Urothelium cell line (cell line): ENCODE measurements around the gene CAMK1.

Experiments used
- DNase-seq: peaks from one replicate; pipeline ENCODE4 v3.0.0; 2011; ENCODE audit warnings: low spot score, mixed read lengths
- FAIRE-seq: peaks from 2 replicates; lab custom pipeline; 2011; peaks lifted over from hg19 to GRCh38; lab: Jason Lieb, UNC

The CAMK1 gene

DNA sequence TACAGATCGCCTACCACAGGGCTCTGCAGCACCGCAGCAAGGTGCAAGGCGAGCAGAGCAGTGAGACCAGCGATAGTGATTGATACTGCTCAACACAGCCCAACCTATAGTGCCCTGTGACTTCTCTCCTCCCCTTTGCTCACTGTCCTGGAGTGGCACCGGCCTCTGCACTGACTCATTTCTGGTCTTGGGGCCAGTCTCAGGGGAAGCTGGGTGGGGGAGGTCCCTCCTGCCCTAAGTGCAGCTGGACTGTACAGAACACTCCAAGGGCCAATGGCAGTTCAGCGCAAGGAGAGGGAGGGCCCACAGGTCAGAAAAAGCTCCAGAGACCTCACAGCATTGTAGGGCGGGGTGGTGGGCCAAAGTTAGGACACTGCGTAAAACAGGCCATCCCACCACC lies 22.5 kb downstream of the CAMK1 start:
- DNase-seq (no peak), FAIRE-seq (no peak)

DNA sequence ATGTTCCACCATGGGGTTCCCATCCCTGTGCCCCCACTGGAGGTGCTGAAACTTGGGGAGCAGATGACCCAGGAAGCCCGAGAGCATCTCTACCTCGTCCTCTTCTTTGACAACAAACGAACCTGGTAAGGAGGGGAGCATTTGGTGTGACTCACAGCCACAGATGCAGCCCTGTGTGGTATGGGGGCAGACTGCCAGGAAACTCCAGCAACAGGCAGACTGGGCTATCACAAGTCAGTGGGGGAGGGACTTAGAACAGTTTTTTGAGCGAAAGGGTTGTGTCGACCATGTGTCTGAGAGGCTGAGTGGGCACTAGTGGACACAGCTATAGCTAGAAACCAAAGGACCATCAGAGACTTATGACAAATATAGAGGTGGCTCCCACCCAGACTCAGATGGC lies 23.4 kb downstream of the CAMK1 start:
- no peak for FAIRE-seq
- no peak for DNase-seq

DNA sequence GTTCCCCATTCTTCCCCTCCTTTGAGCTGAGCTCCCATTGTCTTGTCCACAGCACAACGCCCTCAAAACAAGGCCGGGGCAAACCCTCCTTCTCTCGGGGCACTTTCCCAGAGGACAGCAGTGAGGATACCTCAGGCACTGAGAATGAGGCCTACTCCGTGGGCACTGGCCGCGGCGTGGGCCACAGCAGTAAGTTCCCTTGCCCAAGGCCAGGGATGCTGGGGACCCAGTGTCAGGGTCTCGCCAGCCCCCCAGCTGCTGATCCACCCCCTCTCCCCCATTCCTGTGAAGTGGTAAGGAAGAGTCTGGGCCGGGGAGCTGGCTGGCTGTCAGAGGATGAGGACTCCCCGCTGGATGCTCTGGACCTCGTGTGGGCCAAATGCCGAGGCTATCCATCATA lies 24.2 kb downstream of the CAMK1 start:
- FAIRE-seq, result no peak
- DNase-seq, result no peak

DNA sequence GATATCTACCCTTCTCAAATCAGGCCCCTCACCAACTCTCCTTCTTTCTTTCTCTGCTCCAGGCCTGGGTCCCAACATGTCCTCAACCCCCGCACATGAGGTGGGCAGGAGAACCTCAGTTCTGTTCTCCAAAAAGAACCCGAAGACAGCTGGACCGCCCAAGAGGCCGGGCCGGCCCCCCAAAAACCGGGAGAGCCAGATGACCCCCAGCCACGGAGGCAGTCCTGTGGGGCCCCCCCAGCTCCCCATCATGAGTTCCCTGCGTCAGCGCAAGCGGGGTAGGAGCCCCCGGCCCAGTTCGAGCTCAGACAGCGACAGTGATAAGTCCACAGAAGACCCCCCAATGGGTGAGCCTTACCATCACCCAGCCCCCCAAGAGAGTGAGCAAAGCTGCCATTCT lies 25.6 kb downstream of the CAMK1 start:
- DNase-seq (no peak), FAIRE-seq (no peak)

DNA sequence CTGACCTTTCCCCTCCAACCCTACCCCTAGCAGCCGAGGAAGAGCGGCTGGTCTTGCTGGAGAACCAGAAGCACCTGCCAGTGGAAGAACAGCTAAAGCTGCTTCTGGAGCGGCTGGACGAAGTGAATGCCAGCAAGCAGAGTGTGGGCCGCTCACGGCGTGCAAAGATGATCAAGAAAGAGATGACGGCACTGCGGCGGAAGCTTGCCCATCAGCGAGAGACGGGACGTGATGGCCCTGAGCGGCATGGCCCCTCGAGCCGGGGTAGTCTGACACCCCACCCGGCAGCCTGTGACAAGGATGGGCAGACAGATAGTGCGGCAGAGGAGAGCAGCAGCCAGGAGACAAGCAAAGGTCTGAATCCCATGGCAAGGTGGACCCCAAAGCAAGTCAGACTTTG lies 26.2 kb downstream of the CAMK1 start:
- FAIRE-seq (no peak), DNase-seq (no peak)

GRCh38 chr3:9742560-9742959 lies 27.2 kb downstream of the CAMK1 start:
- DNase-seq (no peak), FAIRE-seq (no peak)

GRCh38 chr3:9739181-9739580 lies 30.6 kb downstream of the CAMK1 start:
- DNase-seq (no peak), FAIRE-seq (no peak)

DNA sequence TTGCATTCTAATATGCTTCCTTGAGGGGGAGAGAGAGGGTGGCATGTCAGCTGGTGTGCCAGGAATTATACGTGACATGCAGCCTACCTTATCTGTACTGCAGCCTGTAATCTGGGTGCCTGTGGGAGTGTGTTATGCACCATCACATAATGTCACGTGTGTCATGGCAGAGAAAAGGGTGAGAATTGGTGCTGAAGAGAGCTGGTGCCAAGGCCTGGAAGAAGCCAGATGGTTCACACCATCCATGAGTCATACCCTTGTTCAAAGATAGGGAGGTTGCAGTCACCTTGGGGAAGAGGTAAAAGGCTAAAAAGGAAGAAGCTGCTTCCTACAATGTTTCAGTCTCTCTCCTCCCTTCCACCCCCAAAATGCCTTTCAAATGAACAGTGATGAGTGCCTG lies 32.9 kb downstream of the CAMK1 start:
- DNase-seq (no peak), FAIRE-seq (no peak)

- FAIRE-seq (no peak), DNase-seq (no peak)
Measured at GRCh38 chr3:9732740-9733115, 37.0 kb downstream of the CAMK1 start.

GRCh38 chr3:9732080-9732739 lies 37.5 kb downstream of the CAMK1 start:
- FAIRE-seq (no peak), DNase-seq (peak; percentile 16)

GRCh38 chr3:9731206-9732079 lies 38.3 kb downstream of the CAMK1 start, which contains the start of gene BRPF1:
TSS of gene BRPF1 (plus strand) at chr3:9731735. CDS start at chr3:9734141, 2,406 bp downstream.
- FAIRE-seq, result no peak
- DNase-seq, result peak; percentile 100

DNA sequence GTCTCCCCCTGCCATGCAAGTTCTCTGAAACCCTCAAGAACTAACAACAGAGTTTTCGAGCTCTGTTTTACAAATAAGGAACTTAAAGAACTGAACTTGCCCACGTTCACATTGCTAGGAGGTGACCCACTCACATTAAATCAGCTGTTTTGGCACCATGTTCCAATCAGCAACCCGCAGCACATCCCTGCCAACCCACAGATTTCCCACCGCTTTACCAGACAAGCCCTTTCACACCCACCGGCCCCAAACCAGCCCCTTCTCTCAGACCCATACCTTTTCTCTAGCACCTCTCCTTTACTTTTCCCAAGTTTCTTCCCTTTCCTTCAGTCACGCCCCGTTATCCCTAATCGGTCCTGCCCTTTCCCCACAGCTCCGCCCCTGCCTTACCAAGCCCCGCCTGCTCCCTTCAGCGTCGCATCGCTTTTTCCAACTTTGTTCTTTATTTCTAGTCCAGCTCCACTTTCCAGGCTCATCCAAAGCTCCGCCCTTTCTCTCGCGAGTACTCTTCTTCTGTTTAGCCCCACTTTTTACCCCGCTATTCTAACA lies 39.0 kb downstream of the CAMK1 start:
- FAIRE-seq (no peak), DNase-seq (peak; percentile 87)

DNA sequence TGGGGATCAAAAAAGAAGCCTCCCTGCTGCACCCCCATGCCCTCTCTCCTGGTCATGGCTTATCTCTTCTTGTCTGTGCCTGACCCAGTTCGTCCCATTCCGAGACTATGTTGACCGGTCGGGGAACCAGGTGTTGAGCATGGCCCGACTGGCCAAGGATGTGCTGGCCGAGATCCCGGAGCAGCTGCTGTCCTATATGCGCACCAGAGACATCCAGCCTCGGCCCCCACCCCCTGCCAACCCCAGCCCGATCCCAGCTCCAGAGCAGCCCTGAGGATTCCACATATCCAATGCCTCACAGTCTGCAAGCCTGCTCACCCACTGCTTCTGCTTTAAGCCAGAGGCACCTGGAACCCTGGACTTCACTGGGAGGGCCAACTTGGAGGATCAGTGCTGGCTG lies 40.3 kb downstream of the CAMK1 start:
- DNase-seq (no peak), FAIRE-seq (no peak)

- FAIRE-seq, result no peak
Measured at GRCh38 chr3:9727743-9728142, 42.0 kb downstream of the CAMK1 start.

DNA sequence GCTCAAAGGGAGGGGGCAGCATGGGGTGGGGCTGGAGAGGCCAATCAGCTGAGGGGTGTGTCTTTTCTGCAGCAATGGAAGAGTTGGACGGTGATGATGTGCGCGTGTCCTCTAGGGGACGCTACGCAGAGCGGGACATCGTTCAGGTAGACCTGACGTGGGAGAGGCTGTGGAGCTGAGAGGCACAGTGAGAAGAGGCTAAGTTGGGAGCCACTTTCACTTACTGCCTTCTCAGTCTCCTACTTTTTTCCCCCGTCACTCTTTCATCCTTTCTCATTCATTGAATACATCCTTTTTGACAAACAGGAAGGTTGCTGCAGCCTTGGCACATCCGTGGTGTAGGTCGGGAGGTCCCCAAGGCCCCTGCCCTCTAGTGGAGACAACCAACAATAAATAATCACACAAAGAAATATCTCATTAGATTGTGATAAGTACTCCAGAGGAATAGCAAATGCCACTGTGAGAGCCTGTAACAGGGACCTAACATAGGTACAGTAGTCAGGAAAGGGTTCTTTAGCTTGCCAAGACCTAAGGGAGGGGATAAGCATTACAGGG lies 42.6 kb downstream of the CAMK1 start:
- FAIRE-seq (no peak), DNase-seq (peak; percentile 54)

More at GRCh38 chr3:9727743-9728142, 42.0 kb downstream of the CAMK1 start:
- DNase-seq, result no peak

DNA sequence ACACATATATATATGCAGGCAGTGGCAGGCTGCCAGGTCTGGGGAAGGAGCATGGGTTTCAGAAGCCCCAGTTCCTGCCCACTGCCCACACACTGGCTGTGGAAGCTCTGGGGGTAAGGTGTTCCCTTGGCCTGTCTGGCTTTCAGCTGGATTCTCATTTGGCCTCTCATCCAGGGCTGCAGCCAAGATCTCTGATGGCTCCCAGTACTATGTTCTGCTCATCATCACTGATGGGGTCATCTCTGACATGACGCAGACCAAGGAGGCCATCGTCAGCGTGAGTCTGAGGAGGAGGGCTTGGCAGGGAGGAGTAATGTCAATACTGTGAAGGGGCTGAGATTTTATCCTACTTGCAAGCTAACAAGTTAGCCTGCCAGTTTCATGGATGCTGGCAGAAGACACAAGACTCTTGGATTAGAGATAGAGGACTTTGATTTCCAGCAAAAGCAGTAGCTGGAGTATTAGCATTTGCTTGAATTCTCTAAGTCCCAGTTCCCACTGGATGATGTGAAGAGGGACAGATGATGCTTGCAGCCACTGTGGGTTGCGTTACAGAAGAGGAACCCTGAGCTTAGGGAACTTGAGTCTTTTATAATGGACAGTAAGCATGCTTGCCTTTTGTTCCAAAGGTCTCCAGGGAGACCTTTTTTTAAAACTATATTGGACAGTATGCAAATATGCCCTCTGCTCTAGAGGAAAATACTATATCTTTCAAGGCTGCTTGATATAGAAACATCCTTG lies 43.8 kb downstream of the CAMK1 start:
- FAIRE-seq (no peak), DNase-seq (no peak)

DNA sequence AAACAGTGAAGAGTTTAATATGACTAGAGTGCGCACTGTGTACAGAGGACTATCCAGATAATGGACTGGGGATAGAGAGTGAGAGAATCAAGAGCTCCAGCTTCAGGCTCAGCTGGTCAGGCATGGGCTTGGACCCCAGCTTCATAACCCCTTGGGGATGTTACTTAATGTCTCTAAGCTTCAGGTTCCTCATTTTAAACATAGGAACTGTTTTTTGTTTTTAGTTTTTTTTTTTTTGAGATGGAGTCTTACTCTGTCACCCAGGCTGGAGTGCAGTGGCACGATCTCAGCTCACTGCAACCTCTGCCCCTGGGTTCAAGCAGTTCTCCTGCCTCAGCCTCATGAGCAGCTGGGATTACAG lies 48.1 kb downstream of the CAMK1 start:
- DNase-seq (no peak), FAIRE-seq (no peak)

GRCh38 chr3:9721015-9721699 lies 48.6 kb downstream of the CAMK1 start:
- no peak for FAIRE-seq
- DNase-seq, result no peak

DNA sequence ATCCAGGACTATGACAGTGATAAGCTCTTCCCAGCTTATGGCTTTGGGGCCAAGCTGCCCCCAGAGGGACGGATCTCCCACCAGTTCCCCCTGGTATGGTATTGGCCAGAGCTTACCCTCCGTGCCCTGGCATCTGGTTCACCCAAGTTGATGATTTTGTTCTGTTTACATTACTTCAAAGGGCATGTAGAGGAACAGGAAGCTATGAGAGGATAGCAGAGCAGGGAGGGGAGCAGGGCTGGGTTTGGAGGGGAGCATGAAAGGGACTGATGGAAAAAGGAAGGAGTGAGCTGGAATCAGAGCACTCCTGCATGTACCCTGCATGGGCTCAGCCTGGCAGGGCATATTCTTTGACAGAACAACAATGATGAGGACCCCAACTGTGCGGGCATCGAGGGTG lies 51.6 kb downstream of the CAMK1 start:
- FAIRE-seq (no peak), DNase-seq (no peak)

DNA sequence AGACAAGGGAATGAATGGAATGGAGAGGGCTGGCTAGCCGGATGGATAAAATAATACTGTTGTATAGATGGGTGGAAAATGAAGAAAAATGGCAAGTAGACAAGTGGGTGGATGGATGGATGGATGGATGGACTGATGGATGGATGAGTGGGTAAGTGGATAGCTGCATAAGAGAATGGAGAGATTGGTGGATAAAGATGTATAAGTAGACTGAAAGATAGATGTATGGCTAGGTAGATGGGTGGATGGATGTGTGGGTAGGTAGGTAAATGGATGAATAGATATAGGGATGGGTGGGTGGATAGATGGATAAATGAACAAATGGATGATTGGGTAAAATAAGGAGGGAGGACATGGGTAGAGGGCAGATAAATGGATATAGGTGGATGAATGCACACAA lies 52.2 kb downstream of the CAMK1 start:
- FAIRE-seq, result no peak
- DNase-seq, result no peak
